SK-N-MC (cell line): ENCODE results near the gene FCMR.

ENCODE experiments used
- DNase-seq: peaks from one replicate; pipeline ENCODE4 v3.0.0-alpha.2; 2011; ENCODE audit warnings: low read depth, low spot score
- H3K27ac ChIP-seq: fragments of 200-600 bp; sonication (generic); 2 replicates; pipeline ENCODE4 v1.5.1; 2016; ENCODE audit warnings: mixed run types
- H3K36me3 ChIP-seq: fragments of 200-600 bp; sonication (generic); 2 replicates; pipeline ENCODE4 v1.6.1; 2017; ENCODE audit warnings: antibody characterized with exemption, low read length, mixed read lengths; ENCODE audit not compliant: insufficient read depth
- H3K4me3 ChIP-seq: fragments of 200-600 bp; sonication (generic); 2 replicates; pipeline ENCODE4 v1.5.1; 2016
- H3K9ac ChIP-seq: fragments of 200-600 bp; sonication (generic); 2 replicates; pipeline ENCODE4 v1.8.0; 2017; ENCODE audit warnings: mixed run types, mixed read lengths; ENCODE audit not compliant: insufficient read length
- H3K9me3 ChIP-seq: fragments of 200-600 bp; sonication (generic); 2 replicates; pipeline ENCODE4 v1.6.1; 2017; ENCODE audit warnings: low read depth, mild to moderate bottlenecking, antibody characterized with exemption, low read length, moderate library complexity, mixed read lengths
- EZH2 ChIP-seq: fragments of 200-600 bp; sonication (generic); IDR thresholded peaks from one replicate; pipeline ENCODE4 v1.6.1; 2017; ENCODE audit warnings: antibody characterized with exemption
- FOXP2 ChIP-seq: optimal IDR thresholded peaks from 2 replicates; pipeline ENCODE3; 2011; ENCODE audit warnings: mild to moderate bottlenecking, moderate library complexity; ENCODE audit not compliant: insufficient read depth; ENCODE audit errors: extremely low read length, control extremely low read depth
- POLR2AphosphoS5 ChIP-seq: IDR thresholded peaks from 2 replicates; pipeline ENCODE4 v1.6.1; 2012; ENCODE audit warnings: mild to moderate bottlenecking, low read depth, low read length, borderline replicate concordance

Gene FCMR

DNA sequence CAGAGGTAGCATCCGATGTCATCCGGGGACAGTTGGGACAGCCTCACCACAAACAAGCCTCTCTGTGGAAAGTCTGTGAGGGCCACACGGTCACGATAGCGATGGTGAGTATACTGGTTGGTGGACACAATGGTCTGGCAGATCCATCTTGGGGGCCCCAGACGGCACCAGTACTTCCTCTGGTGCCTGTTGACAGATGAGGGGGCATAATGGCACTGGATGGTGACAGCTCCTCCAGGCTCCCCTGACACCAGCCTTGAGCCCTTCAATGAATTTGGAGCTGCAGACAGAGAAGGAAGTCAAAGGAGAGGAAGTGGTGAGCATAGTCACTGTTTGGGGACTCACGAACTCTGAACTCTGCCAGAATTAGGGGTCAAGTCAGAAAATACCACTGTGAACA, 40.5 kb upstream of the FCMR start:
- no peak overlapping the region for H3K9ac ChIP-seq
- H3K36me3 ChIP-seq = no peaks in the 10 kb centered on the region
- H3K27ac ChIP-seq = no peak overlapping the region
- no peak overlapping the region for H3K4me3 ChIP-seq
- TF ChIP-seq FOXP2 = no peak
- no peak for DNase-seq
- no peaks in the 10 kb centered on the region for H3K9me3 ChIP-seq

DNA sequence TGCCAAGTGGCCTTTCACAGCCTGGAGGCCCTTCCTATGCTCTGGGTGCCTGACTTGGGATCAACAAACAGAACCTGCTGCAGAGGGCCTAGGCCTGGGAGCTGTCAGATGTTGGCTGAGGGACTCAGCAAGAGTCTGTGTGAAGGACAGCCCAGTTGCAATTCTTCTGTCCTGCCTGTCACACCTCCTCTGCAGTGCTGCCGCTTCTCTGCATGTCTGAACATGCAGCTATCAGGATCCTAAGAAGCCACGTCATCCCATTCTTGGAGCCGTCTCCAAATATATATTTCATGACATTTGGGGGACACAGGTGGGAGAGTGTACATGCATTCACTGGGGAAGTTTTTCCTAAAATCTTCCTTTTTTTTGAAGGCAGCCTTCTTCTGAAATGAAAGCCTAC, 39.9 kb upstream of the FCMR start:
- TF ChIP-seq POLR2AphosphoS5 (no peak), EZH2 (no peak), FOXP2 (no peak)
- no peaks in the 10 kb centered on the region for H3K9me3 ChIP-seq
- H3K27ac ChIP-seq = no peak overlapping the region
- no peak overlapping the region for H3K9ac ChIP-seq
- DNase-seq = no peak
- H3K4me3 ChIP-seq = no peak overlapping the region
- H3K36me3 ChIP-seq = no peaks in the 10 kb centered on the region

- H3K9me3 ChIP-seq = no peaks in the 10 kb centered on the region
- H3K36me3 ChIP-seq = no peaks in the 10 kb centered on the region
- H3K9ac ChIP-seq = no peak overlapping the region
- H3K4me3 ChIP-seq = no peak overlapping the region
- no peak overlapping the region for H3K27ac ChIP-seq
- TF ChIP-seq EZH2 (no peak), POLR2AphosphoS5 (no peak), FOXP2 (no peak)
- no peak for DNase-seq
These were observed 39.1 kb upstream of the FCMR start for GRCh38 chr1:206960676-206961386.

- TF ChIP-seq POLR2AphosphoS5 = no peak
- no peak for TF ChIP-seq FOXP2
- TF ChIP-seq EZH2 = no peak
These were observed 36.4 kb upstream of the FCMR start for GRCh38 chr1:206958144-206958543.

GRCh38 chr1:206957639-206958038, 35.9 kb upstream of the FCMR start:
- no peak for TF ChIP-seq FOXP2
- no peak for TF ChIP-seq EZH2
- TF ChIP-seq POLR2AphosphoS5 = no peak
- H3K27ac ChIP-seq = no peak overlapping the region
- H3K9me3 ChIP-seq = no peaks in the 10 kb centered on the region
- H3K4me3 ChIP-seq = no peak overlapping the region
- no peak for DNase-seq
- no peaks in the 10 kb centered on the region for H3K36me3 ChIP-seq
- H3K9ac ChIP-seq = no peak overlapping the region

More at GRCh38 chr1:206958144-206958543, 36.4 kb upstream of the FCMR start:
- Histone ChIP-seq H3K9me3 (no peaks in the 10 kb centered on the region), H3K9ac (no peak overlapping the region), H3K36me3 (no peaks in the 10 kb centered on the region), H3K27ac (no peak overlapping the region), H3K4me3 (no peak overlapping the region)
- DNase-seq = no peak

- no peak for DNase-seq
These were observed 34.0 kb upstream of the FCMR start for GRCh38 chr1:206955476-206956451.

DNA sequence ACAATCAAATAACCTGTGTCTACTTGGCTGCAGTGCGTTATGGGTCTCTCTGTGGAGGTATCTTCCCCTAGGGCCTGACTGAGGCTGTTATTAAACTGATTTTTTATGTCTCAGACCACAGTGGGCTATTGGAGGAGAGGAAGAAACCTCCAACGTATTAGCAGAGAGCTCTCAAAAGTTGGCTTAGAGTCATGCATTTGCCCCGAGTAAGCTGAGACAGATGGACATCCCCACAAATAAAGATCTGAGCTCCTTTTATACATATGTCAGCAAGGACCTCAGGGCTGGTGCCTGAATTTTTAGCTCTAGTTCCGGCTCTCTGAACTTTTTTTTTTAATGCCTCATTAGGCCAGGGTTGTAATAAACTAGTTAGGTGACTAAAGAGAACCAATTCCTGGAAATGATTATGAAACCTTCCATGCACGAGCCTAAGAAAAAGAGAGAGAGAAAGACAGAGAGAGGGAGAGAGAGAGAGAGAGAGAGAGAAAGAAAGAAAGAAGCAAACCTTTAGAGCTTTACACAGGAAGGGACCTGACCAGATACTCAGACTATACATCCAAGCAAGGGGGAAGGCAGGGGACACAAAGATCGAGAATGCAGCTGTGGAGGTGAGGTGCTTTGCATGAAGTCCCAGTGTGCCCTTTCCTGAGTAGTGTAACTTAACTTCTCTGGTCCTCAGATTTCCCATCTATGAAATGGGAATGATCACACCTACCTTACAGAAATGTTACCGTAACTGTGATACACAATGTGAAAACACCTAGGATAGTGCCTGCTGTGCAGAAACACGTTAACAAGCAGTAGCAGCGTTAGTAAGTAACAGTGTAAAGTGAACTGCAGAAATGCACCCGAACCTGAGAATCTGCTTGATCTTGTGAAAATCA, 33.0 kb upstream of the FCMR start:
- Histone ChIP-seq H3K9me3 (no peaks in the 10 kb centered on the region), H3K4me3 (no peak overlapping the region), H3K27ac (no peak overlapping the region), H3K36me3 (no peaks in the 10 kb centered on the region), H3K9ac (no peak overlapping the region)
- DNase-seq = no peak
- TF ChIP-seq POLR2AphosphoS5 = no peak
- no peak for TF ChIP-seq EZH2
- TF ChIP-seq FOXP2 = no peak

More at GRCh38 chr1:206955476-206956451, 34.0 kb upstream of the FCMR start:
- Histone ChIP-seq H3K9me3 (no peaks in the 10 kb centered on the region), H3K4me3 (no peak overlapping the region), H3K9ac (no peak overlapping the region), H3K36me3 (no peaks in the 10 kb centered on the region), H3K27ac (no peak overlapping the region)
- no peak for TF ChIP-seq FOXP2
- TF ChIP-seq POLR2AphosphoS5 = no peak
- TF ChIP-seq EZH2 = no peak

DNA sequence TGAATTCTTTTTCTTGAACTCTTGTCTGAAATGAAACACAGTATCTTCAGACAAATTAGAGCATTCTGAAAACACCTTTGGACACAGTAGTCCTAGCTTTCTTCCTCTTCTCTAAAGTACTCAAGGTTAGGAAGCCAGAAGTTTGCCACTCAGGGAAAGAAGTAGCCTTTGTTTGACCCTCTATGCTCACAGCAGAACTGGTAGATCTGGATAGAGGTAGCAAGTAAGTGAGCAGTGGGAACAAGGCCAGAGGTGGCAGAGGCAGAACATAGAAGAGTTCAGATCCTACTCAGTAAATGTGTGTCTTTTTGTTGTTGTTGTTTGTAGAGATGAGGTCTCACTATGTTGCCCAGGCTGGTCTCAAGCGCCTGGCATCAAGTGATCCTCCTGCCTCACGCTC, 31.9 kb upstream of the FCMR start:
- no peak for DNase-seq
- Histone ChIP-seq H3K9ac (no peak overlapping the region), H3K4me3 (no peak overlapping the region), H3K36me3 (no peaks in the 10 kb centered on the region), H3K9me3 (no peaks in the 10 kb centered on the region), H3K27ac (no peak overlapping the region)
- TF ChIP-seq FOXP2 = no peak
- TF ChIP-seq EZH2 = no peak
- TF ChIP-seq POLR2AphosphoS5 = no peak
